CD4-positive, alpha-beta T cell treated with Interleukin-6 for 4 hours (primary cell): ENCODE measurements around the gene DDX20.
A peak's percentile ranks its signal among the peaks of the same experiment; 100 is the strongest.

ENCODE experiments used
- DNase-seq: peaks from one replicate; pipeline ENCODE4 v3.0.0-alpha.2; 2020; ENCODE audit warnings: mixed read lengths

The DDX20 gene, protein sequence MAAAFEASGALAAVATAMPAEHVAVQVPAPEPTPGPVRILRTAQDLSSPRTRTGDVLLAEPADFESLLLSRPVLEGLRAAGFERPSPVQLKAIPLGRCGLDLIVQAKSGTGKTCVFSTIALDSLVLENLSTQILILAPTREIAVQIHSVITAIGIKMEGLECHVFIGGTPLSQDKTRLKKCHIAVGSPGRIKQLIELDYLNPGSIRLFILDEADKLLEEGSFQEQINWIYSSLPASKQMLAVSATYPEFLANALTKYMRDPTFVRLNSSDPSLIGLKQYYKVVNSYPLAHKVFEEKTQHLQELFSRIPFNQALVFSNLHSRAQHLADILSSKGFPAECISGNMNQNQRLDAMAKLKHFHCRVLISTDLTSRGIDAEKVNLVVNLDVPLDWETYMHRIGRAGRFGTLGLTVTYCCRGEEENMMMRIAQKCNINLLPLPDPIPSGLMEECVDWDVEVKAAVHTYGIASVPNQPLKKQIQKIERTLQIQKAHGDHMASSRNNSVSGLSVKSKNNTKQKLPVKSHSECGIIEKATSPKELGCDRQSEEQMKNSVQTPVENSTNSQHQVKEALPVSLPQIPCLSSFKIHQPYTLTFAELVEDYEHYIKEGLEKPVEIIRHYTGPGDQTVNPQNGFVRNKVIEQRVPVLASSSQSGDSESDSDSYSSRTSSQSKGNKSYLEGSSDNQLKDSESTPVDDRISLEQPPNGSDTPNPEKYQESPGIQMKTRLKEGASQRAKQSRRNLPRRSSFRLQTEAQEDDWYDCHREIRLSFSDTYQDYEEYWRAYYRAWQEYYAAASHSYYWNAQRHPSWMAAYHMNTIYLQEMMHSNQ

DNA sequence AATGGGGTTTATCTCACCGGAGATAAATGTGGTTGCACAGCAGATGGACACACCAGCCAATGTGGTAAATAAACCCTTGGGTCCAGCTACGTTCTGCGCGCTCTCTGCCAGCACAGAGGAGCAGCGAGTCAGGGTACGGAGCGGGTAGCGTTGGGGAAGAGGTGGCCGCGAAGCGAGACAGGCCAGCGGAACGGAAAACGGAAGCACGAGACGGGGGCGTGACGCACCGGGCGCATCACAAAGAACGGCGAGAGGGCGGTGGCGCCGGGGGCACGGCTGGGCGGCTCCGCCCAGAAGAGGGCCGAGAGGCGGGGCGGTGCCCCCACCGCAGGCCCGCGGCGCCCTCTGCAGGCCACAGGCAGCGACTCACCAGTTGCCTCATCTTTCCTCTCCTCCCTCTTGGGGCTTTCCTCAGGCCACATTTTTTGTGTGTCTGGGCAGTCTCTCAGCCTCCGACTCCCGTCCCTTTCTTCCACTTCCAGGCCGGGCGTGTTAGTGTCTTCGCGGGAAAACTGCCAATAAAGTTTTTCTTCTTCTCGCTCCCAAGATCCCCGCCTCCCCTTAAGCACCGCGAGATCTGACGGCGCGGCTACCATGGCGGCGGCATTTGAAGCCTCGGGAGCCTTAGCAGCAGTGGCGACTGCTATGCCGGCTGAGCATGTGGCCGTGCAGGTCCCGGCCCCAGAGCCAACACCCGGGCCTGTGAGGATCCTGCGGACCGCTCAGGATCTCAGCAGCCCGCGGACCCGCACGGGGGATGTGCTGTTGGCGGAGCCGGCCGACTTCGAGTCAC is at the start of gene DDX20:
Gene DDX20, plus strand, starts transcription at position 571 of the 793 bp plus-strand sequence. Its CDS starts 24 bp downstream, at position 595.
- peak; percentile 95 for DNase-seq

- DNase-seq = no peak
Observed at GRCh38 chr1:111706921-111707320, 48.8 kb upstream of the DDX20 start.

GRCh38 chr1:111707906-111708305 is 47.8 kb upstream of the DDX20 start:
- DNase-seq = no peak

DNA sequence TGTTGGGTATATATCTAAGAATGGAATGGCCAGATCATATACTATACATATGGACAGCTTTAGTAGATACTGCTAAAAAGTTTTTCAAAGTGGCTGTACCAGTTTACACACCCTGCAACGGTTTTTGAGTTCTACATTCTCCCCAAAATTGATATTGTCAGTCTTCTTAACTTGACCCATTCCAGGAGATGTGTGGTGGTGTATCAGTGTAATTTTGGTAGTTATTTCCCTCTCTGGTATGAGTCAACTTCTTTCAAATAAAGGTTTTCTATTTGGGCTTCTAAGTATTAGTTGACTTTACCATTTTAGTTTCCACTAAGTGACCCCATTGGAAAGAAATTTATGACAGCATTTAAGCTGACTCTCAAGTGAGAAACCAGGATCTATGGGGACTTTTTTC is 45.7 kb upstream of the DDX20 start:
- DNase-seq = no peak

DNA sequence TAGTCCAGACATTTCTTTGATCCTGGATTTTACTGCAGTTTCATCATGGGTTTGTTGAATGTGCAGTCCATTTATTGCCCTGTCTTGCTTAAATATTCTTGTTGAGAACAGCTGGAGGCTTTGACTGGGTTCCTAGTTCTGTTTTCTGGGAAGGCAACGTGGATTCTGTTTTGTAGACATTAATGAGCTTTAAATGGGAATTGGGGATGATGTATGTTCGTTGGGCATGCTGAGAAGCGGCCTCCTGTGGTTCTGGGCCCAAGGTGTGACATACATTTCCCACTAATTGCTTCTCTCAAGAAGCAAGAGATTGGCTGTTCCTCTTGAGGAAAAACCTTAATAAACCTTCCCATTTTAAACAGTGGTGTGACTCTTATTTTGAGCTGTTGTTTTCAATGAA is 39.4 kb upstream of the DDX20 start:
- no peak for DNase-seq

DNA sequence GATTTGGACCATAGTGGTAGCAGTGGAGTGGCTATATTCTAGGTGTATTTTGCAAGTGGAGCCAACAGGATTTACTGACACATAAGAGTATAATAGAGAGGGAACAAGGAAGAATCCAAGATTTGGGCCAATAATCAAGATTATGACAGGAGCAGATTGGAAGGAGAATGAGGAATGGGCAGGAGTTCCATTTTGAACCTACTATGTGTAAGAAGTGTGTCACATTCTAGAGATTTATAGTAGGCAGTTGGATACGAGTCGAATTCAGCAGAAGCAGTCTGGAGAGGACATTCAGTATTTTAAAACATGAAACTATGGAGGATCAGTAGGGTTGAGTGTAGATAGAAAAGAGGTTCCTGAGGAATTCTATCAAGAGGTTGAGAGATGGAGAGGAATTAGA is 38.3 kb upstream of the DDX20 start:
- no peak for DNase-seq

DNA sequence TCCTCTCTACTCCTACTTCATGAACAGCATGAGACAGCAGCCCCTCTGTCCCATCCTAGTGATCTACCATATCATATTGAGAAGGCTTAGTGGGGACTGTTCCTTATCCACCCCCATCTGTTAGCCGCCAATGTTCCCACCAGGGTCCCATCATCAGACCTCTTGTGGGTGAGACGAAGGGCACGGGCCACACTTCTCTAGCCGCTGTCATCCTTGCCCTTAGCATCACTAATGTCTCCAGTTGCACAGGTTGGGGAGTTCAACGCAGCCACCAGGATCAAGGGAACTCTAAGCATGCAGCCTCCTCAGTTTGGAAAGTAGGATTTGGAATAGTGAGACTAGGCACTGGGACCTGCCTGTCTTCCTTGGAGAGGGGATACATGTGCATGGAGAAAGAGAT is 36.6 kb upstream of the DDX20 start:
- no peak for DNase-seq

GRCh38 chr1:111719674-111720132 is 36.0 kb upstream of the DDX20 start:
- DNase-seq = no peak

DNA sequence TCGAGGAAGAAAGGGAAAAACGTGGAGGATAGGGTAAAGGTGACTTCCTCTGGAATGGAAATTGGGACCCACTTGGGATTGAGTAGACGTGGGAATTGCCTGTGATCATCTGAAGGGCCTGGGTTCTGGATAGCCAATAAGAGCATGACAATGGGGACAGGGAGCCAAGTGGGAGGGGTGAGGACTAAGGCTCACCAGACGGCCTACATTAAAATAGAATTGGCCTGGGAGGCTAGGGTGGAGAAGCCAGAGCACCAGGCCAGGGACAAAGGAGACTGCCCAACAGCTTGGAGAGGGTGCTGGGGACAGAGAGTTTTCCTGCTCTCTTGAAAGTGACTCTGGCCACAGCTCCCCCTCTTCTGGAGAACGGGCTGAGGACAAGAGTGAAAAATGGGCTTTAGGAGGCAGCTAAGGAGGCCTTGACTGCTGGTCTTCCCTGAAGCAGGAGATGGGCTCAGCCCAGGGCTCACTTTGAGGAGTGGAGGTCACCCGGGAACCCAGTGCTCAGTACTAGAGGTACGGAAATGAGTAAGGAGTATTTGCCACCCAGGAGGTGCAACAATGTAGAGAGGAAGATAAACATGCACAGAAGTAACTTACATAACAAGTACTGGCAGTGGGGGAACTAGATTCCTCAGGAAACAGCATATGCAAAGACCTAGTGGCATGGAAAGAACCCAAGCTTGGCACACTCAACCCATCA is 35.3 kb upstream of the DDX20 start:
- DNase-seq = no peak

GRCh38 chr1:111720977-111721786 is 34.5 kb upstream of the DDX20 start:
- no peak for DNase-seq

DNA sequence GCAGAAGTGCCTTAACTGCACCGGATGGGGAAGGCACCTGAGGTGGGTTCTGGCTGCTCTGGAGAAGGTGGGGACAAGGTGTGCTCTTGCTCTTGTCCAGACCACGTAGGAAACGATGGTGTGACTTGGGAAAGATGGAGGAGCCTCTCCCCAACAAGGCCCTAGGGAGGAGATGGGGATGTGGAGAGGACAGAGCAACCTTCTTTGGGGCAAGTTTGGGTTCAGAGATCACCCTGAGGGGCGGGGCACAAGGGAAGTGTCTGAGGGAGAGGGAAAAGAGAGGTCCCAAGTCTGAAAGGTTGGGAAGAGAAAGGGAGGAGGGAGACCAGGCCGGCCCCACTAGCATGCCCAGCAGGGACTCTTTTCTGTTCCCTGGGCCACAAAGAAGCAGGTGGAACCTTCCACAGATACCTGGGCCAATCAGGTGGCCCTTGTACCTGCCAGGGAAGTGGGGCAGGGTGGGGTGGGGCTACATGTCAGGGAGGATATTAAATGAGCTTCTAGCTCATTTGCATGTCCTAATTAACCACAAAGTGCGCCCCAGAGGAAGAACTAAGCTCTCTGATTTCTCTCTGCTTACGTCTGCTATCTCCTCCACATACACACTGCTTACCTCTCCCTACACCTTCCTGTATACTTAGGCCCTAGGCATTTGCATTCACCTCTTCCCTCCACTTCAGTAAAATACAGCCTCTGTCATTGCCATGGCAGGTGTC is 32.5 kb upstream of the DDX20 start:
- peak; percentile 34 for DNase-seq

DNA sequence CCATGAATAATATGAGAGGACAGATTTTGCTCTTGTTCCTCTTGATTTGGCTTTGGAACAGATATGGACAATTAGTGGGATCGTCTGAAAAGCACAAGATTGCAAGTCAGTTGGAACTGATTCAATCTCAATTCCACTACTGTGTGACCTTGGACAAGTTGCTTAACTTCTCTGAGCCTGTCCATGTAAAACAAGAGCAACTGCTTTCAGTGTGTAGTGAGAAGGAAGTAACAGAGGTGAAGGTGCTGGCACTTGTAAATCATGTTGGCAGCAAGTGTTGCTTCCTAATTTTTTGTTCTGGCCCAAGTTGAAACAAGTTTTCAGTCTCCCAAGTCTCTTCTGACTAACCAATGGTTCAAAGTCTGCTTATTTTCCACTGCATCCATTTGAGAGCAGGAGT is 31.8 kb upstream of the DDX20 start:
- no peak for DNase-seq

DNA sequence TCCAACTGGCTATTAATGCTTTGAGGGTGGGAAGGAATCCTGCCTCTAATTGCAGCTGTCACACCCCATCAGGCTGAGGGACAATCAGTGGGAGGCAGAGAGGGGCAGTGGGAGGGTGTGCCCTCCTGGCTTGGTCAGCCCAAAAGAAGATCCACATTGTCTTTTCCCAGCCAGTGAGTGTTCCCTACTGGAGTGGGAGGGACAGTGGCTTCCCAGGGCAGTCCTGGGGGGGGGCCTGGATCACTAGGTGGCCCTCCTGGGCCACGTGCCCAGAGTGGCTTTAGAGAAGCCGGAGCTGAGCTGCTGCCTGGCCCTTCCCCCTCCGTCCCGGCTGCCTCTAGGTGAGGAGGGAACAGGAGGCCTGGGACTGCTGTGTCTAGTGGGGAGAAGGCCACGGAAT is 30.5 kb upstream of the DDX20 start:
- DNase-seq = no peak

- no peak for DNase-seq
Observed at GRCh38 chr1:111727056-111727455, 28.6 kb upstream of the DDX20 start.

DNA sequence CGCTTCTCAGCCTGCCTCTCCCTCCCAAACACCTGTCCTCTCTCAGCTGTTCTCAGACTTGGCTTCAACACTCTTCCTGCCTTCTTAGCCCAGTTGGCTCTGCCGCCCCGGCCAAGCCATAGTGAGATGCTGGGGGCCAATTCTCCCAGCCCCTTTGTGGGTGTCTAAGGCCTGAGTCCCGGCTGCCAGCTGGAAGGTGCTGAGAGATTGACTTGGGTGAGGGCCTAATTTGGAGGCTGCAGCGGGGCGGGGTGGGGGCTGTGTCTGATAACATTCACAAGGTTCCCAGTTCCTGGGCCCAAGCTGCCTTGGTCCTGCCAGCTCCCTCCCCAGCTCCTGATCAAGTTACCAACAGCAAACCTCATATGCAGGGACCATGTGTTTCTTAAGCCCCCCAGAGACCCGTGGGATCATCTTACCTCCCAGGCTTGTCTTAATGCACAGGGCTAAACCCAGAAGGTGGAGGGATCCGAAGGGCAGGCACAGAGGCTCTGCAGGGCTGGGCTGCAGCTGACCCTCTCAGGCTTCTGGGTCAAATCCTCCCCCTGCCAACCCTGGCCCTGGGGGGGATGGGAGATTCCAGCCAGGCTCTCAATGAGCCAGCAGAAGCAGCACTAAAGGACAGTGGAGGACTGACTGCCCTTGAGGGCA is 26.3 kb upstream of the DDX20 start:
- DNase-seq = no peak

DNA sequence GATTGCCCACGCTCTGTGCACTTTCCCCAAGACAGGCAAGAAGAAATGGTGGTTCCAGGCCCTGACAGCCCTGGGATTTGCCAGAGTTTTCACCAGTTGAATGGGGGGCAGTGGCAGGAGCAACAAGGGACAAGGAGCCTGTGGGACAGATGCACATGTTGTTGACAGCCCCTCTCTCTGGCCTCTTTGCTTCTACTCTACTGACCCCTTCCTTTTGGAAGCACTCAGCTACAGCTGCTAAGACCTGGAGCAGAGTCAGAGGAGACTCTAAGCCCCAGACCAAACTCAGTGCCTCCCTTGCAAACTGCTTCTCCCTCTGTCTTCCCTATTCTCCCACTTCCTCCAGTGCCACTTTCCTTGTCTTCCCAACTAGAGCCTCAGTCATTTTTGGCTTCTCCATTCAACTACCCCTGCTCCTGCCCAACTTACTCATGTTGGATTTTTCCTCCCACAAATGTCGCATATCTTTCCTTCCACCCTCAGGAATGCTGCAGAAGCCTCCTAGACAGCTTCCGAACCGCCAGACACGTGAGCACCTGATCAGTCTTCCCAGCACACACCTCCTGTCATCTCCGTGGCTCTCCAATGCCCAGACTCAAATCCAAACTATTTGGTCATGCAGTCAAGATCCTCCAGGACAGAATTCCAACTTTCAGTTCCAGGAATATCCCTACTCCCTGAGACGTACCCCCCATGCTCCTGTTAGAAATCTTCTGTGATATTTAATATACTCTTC is 25.6 kb upstream of the DDX20 start:
- no peak for DNase-seq

- DNase-seq = no peak
Observed at GRCh38 chr1:111730706-111731105, 25.0 kb upstream of the DDX20 start.

GRCh38 chr1:111731956-111732355 is 23.7 kb upstream of the DDX20 start:
- DNase-seq = no peak

- no peak for DNase-seq
Observed at GRCh38 chr1:111732718-111733117, 23.0 kb upstream of the DDX20 start.
